Activated CD4-positive, alpha-beta T cell treated with anti-CD3 and anti-CD28 coated beads, Interleukin-2, amount 50 U/mL, for 1 hour (primary cell): ENCODE results near the gene BRCC3.
A peak's percentile ranks its signal among the peaks of the same experiment; 100 is the strongest.
"Not testable (repeated sequence)": the region's sequence is repeated elsewhere in the genome, so short reads cannot be mapped to it uniquely, and the experiment has no call there.

Source experiments
- DNase-seq: peaks from one replicate; pipeline ENCODE4 v3.0.0-alpha.2; 2020

BRCC3 gene

GRCh38 chrX:155061760-155062159 lies 9.5 kb upstream of the BRCC3 start:
- DNase-seq: no peak

- no peak for DNase-seq
Observed at GRCh38 chrX:155065035-155065734, 6.1 kb upstream of the BRCC3 start.

- no peak for DNase-seq
Observed at GRCh38 chrX:155068165-155068564, 3.1 kb upstream of the BRCC3 start.

GRCh38 chrX:155069414-155069813 lies 1.9 kb upstream of the BRCC3 start:
- DNase-seq: no peak

- no peak for DNase-seq
Observed at GRCh38 chrX:155070038-155070437, 1.3 kb upstream of the BRCC3 start.

GRCh38 chrX:155070663-155070974 lies 689 bp upstream of the BRCC3 start:
- DNase-seq: no peak

- no peak for DNase-seq
Observed at GRCh38 chrX:155071694-155072280, 479 bp downstream of the BRCC3 start.

- peak; percentile 31 for DNase-seq
Observed at GRCh38 chrX:155086202-155086840, 15.0 kb downstream of the BRCC3 start.

- no peak for DNase-seq
Observed at GRCh38 chrX:155086961-155087735, 15.8 kb downstream of the BRCC3 start.

- peak; percentile 8 for DNase-seq
Observed at GRCh38 chrX:155094468-155095061, 23.3 kb downstream of the BRCC3 start.

- no peak for DNase-seq
Observed at GRCh38 chrX:155105919-155106318, 34.6 kb downstream of the BRCC3 start.

- DNase-seq: no peak
Observed at GRCh38 chrX:155108427-155108826, 37.1 kb downstream of the BRCC3 start.

- no peak for DNase-seq
Observed at GRCh38 chrX:155112171-155112570, 40.9 kb downstream of the BRCC3 start.

GRCh38 chrX:155113097-155113496 lies 41.8 kb downstream of the BRCC3 start:
- no peak for DNase-seq

GRCh38 chrX:155115174-155115819 lies 44.0 kb downstream of the BRCC3 start:
- DNase-seq: no peak

- no peak for DNase-seq
Observed at GRCh38 chrX:155127465-155127864, 56.2 kb downstream of the BRCC3 start.

GRCh38 chrX:155127940-155128339 lies 56.6 kb downstream of the BRCC3 start:
- DNase-seq: no peak

- DNase-seq: no peak
Observed at GRCh38 chrX:155132110-155132509, 60.8 kb downstream of the BRCC3 start.

GRCh38 chrX:155134255-155134654 lies 62.9 kb downstream of the BRCC3 start:
- DNase-seq: no peak

- DNase-seq: no peak
Observed at GRCh38 chrX:155143959-155144548, 72.7 kb downstream of the BRCC3 start.

- no peak for DNase-seq
Observed at GRCh38 chrX:155144926-155145325, 73.6 kb downstream of the BRCC3 start.

GRCh38 chrX:155147612-155148011 lies 76.3 kb downstream of the BRCC3 start:
- DNase-seq: not testable (repeated sequence)
